Measurements from ENCODE around the gene MAL. TPM values are rescaled to one million over a fixed set of nuclear protein-coding genes. Genes with fewer than 3 reads are reported as not detected.

Gene MAL
- polyA plus RNA-seq, 1 of the 3 experiments (the other 2 are of a cell fraction), result not detected

- TF ChIP-seq, protein P1, sequence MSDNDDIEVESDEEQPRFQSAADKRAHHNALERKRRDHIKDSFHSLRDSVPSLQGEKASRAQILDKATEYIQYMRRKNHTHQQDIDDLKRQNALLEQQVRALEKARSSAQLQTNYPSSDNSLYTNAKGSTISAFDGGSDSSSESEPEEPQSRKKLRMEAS (IDR thresholded peaks at IDR 0.05; ENCODE audit: low read depth), result no peak
- TF ChIP-seq USF1 (IDR thresholded peaks at IDR 0.05; ENCODE audit: borderline replicate concordance, low read depth) (no peak), RFX5 (IDR thresholded peaks at IDR 0.05; ENCODE audit: low read length) (no peak)
- TF ChIP-seq, protein P2, sequence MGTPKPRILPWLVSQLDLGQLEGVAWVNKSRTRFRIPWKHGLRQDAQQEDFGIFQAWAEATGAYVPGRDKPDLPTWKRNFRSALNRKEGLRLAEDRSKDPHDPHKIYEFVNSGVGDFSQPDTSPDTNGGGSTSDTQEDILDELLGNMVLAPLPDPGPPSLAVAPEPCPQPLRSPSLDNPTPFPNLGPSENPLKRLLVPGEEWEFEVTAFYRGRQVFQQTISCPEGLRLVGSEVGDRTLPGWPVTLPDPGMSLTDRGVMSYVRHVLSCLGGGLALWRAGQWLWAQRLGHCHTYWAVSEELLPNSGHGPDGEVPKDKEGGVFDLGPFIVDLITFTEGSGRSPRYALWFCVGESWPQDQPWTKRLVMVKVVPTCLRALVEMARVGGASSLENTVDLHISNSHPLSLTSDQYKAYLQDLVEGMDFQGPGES (IDR thresholded peaks at IDR 0.05; ENCODE audit: low read depth, low read length), result no peak
These were observed 1.8 kb downstream of the MAL start (continued) for GRCh38 chr2:95027369-95027720.

DNA sequence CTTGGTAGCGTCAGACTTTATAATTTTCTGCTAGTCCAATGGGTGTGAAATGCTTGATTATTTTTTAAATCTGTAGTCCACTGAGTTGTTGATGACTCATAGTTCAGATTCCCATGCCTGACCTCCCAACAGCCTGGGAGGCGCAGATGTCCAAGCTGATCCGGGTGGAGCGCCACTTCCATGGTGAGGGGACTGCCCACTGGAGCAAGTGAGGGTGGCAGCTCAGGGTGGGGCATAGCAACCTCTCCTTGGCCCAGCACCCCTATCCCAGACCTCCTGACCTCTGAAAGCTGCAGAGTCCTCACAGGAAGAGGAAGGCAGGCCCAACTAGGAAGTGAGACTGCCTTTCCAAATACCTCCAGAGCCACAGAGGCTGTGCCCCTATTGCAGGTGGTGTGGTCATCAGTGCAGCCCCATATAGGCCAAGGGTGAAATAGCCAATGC lies 4.4 kb downstream of the MAL start:
- Histone ChIP-seq H3K9me3 (no peaks in the 10 kb centered on the region), H3K4me3 (ENCODE audit: low read depth in 2 of 2, low read length in 1 of 2) (no peak overlapping the region), H3K9me2 (no peaks in the 10 kb centered on the region), H4K20me1 (ENCODE audit: insufficient read depth) (no peaks in the 10 kb centered on the region), H3K9ac (no peak overlapping the region), H3F3A (replicated peaks; ENCODE audit: insufficient read depth) (no peaks in the 10 kb centered on the region), H3K4me2 (no peak overlapping the region), H3K27me3 (ENCODE audit: insufficient read depth) (peaks cover 77% of the 10 kb centered on the region), H3K36me3 (replicated peaks in 1 of 2; ENCODE audit: control insufficient read depth in 1 of 2, insufficient read depth in 2 of 2, low read length in 1 of 2) (no peaks in the 10 kb centered on the region), H3K27ac (ENCODE audit: low read depth in 2 of 2, low read length in 1 of 2) (no peak overlapping the region), H3K79me2 (ENCODE audit: insufficient read depth) (no peaks in the 10 kb centered on the region), H2AFZ (ENCODE audit: low read depth) (no peak overlapping the region), H3K4me1 (ENCODE audit: control insufficient read depth in 1 of 2, insufficient read depth in 2 of 2, low read depth in 1 of 2, low read length in 1 of 2) (peaks cover 0 to 3% of the 10 kb centered on the region in 2 experiments; a peak in 1 of 4 replicates)
- ChIA-PET POLR2A (no interaction called here), CTCF (interaction anchor here (1.3 kb wide), 1 partner anchor 47 kb away, joined by 8 read pairs; no protein-coding TSS in a partner anchor)
- TF ChIP-seq TCF12 (IDR thresholded peaks at IDR 0.05) (no peak), NFIC (IDR thresholded peaks at IDR 0.05; ENCODE audit: borderline replicate concordance) (no peak)
- 41% methylated on average over 4 of the region's 4 CpGs for WGBS (ENCODE audit: low lambda C conversion rate)
- DNase-seq, result no peak

DNA sequence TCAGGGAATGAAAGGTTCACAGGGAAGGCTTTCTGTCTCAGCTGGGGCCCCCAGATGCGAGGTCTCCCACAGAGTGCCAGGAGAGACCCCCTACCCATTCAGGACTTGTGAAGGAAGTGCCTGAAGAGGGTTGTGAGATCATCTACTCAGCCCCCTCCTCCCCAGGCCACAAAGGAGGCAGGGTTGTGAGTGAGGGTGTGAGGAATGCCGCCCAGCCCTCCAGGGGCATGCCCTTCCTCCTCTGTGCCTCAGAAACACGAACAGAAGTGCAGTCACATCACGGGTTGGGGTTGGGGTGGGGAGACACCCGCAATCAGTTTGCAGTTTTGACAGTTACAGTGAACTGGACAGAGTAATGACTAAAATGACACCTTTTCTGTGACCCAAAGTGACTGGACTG lies 5.0 kb downstream of the MAL start:
- no peak overlapping the region for H3K4me3 ChIP-seq (ENCODE audit: low read depth in 2 of 2, low read length in 1 of 2)
- H2AFZ ChIP-seq (ENCODE audit: low read depth), result no peak overlapping the region
- H3K27me3 ChIP-seq (ENCODE audit: insufficient read depth), result peaks cover 72% of the 10 kb centered on the region
- ChIA-PET CTCF (interaction anchor here (1.3 to 2.0 kb wide), 2 partner anchors 46 to 49 kb away, joined by 3 to 7 read pairs; no protein-coding TSS in a partner anchor), POLR2A (no interaction called here)
- no peak overlapping the region for H3K27ac ChIP-seq (ENCODE audit: low read depth in 2 of 2, low read length in 1 of 2)
- H3K4me1 ChIP-seq (ENCODE audit: control insufficient read depth in 1 of 2, insufficient read depth in 2 of 2, low read depth in 1 of 2, low read length in 1 of 2), result peaks cover 0 to 3% of the 10 kb centered on the region in 2 experiments; a peak in 1 of 4 replicates
- H3K9me3 ChIP-seq, result no peaks in the 10 kb centered on the region
- H3K79me2 ChIP-seq (ENCODE audit: insufficient read depth), result no peaks in the 10 kb centered on the region
- no peak for DNase-seq
- H4K20me1 ChIP-seq (ENCODE audit: insufficient read depth), result no peaks in the 10 kb centered on the region
- no peaks in the 10 kb centered on the region for H3K9me2 ChIP-seq
- H3K36me3 ChIP-seq (replicated peaks in 1 of 2; ENCODE audit: control insufficient read depth in 1 of 2, insufficient read depth in 2 of 2, low read length in 1 of 2), result no peaks in the 10 kb centered on the region
- no peak overlapping the region for H3K4me2 ChIP-seq
- no peaks in the 10 kb centered on the region for H3F3A ChIP-seq (replicated peaks; ENCODE audit: insufficient read depth)
- 5% methylated on average over 4 of the region's 5 CpGs for WGBS (ENCODE audit: low lambda C conversion rate)
- no peak overlapping the region for H3K9ac ChIP-seq
- TF ChIP-seq NFIC (IDR thresholded peaks at IDR 0.05; ENCODE audit: borderline replicate concordance) (no peak), EP300 (IDR thresholded peaks at IDR 0.05; ENCODE audit: borderline replicate concordance in 1 of 2, low read depth in 1 of 2, low read length in 1 of 2) (no peak), MEF2A (IDR thresholded peaks at IDR 0.05; ENCODE audit: borderline replicate concordance, low read depth) (no peak), EZH2phosphoT487 (IDR thresholded peaks at IDR 0.05; ENCODE audit: borderline replicate concordance, low read depth) (no peak), FOXJ3 (CRISPR knock-in tag; IDR thresholded peaks at IDR 0.05) (no peak), RAD21 (IDR thresholded peaks at IDR 0.05; ENCODE audit: low read length) (no peak), FOXM1 (IDR thresholded peaks at IDR 0.05; ENCODE audit: low read depth) (no peak), SIN3A (IDR thresholded peaks at IDR 0.05; ENCODE audit: borderline replicate concordance, low read depth, low read length) (no peak), GABPA (IDR thresholded peaks at IDR 0.05; ENCODE audit: low read depth) (no peak)
- TF ChIP-seq, protein P3, sequence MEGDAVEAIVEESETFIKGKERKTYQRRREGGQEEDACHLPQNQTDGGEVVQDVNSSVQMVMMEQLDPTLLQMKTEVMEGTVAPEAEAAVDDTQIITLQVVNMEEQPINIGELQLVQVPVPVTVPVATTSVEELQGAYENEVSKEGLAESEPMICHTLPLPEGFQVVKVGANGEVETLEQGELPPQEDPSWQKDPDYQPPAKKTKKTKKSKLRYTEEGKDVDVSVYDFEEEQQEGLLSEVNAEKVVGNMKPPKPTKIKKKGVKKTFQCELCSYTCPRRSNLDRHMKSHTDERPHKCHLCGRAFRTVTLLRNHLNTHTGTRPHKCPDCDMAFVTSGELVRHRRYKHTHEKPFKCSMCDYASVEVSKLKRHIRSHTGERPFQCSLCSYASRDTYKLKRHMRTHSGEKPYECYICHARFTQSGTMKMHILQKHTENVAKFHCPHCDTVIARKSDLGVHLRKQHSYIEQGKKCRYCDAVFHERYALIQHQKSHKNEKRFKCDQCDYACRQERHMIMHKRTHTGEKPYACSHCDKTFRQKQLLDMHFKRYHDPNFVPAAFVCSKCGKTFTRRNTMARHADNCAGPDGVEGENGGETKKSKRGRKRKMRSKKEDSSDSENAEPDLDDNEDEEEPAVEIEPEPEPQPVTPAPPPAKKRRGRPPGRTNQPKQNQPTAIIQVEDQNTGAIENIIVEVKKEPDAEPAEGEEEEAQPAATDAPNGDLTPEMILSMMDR (IDR thresholded peaks at IDR 0.05), result no peak
- TF ChIP-seq, protein P2 (IDR thresholded peaks at IDR 0.05; ENCODE audit: low read depth, low read length), result no peak
- TF ChIP-seq, protein P4, sequence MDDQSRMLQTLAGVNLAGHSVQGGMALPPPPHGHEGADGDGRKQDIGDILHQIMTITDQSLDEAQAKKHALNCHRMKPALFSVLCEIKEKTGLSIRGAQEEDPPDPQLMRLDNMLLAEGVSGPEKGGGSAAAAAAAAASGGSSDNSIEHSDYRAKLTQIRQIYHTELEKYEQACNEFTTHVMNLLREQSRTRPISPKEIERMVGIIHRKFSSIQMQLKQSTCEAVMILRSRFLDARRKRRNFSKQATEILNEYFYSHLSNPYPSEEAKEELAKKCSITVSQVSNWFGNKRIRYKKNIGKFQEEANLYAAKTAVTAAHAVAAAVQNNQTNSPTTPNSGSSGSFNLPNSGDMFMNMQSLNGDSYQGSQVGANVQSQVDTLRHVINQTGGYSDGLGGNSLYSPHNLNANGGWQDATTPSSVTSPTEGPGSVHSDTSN (IDR thresholded peaks at IDR 0.05), result no peak
- TF ChIP-seq, protein P5, sequence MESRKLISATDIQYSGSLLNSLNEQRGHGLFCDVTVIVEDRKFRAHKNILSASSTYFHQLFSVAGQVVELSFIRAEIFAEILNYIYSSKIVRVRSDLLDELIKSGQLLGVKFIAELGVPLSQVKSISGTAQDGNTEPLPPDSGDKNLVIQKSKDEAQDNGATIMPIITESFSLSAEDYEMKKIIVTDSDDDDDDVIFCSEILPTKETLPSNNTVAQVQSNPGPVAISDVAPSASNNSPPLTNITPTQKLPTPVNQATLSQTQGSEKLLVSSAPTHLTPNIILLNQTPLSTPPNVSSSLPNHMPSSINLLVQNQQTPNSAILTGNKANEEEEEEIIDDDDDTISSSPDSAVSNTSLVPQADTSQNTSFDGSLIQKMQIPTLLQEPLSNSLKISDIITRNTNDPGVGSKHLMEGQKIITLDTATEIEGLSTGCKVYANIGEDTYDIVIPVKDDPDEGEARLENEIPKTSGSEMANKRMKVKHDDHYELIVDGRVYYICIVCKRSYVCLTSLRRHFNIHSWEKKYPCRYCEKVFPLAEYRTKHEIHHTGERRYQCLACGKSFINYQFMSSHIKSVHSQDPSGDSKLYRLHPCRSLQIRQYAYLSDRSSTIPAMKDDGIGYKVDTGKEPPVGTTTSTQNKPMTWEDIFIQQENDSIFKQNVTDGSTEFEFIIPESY (IDR thresholded peaks at IDR 0.05; ENCODE audit: borderline replicate concordance, low read depth), result no peak

Measured in SK-N-SH (cell line).